Mesendoderm (in vitro differentiated cells): ENCODE data around the gene STX5.

Source experiments
- DNase-seq: peaks from one replicate; pipeline ENCODE4 v3.0.0; 2013
- H2AK5ac ChIP-seq: 2 replicates; pipeline ENCODE4 v1.6.1; 2013; ENCODE audit warnings: low read length, inconsistent platforms
- H2BK120ac ChIP-seq: 2 replicates; pipeline ENCODE4 v1.6.1; 2013; ENCODE audit warnings: low read depth, mild to moderate bottlenecking, low read length, moderate library complexity, mixed read lengths
- H2BK15ac ChIP-seq: replicated peaks from 2 replicates; pipeline ENCODE4 v1.6.1; 2013; ENCODE audit warnings: low read depth, mild to moderate bottlenecking, moderate library complexity
- H2BK5ac ChIP-seq: 2 replicates; pipeline ENCODE4 v1.6.1; 2013; ENCODE audit warnings: low read length, inconsistent platforms
- H3K18ac ChIP-seq: 2 replicates; pipeline ENCODE4 v1.6.1; 2013; ENCODE audit warnings: mild to moderate bottlenecking, low read length, mixed read lengths
- H3K23ac ChIP-seq: one replicate; pipeline ENCODE4 v1.6.1; 2013; ENCODE audit warnings: low read length
- H3K27ac ChIP-seq: 2 replicates; pipeline ENCODE4 v1.5.1; 2013; ENCODE audit warnings: low read depth, mild to moderate bottlenecking, inconsistent platforms, low read length, moderate library complexity
- H3K27me3 ChIP-seq: 2 replicates; pipeline ENCODE4 v1.6.1; 2013; ENCODE audit warnings: low read length, control low read depth, mild to moderate bottlenecking, inconsistent platforms; ENCODE audit not compliant: insufficient read depth, poor library complexity
- H3K36me3 ChIP-seq: 2 replicates; pipeline ENCODE4 v1.6.1; 2013; ENCODE audit warnings: low read length, inconsistent platforms; ENCODE audit not compliant: control insufficient read depth, insufficient read depth
- H3K4ac ChIP-seq: one replicate; pipeline ENCODE4 v1.6.1; 2013; ENCODE audit warnings: low read depth, mild to moderate bottlenecking, low read length, moderate library complexity
- H3K4me1 ChIP-seq: 2 replicates; pipeline ENCODE4 v1.6.1; 2013; ENCODE audit warnings: low read depth, low read length, inconsistent platforms; ENCODE audit not compliant: control insufficient read depth
- H3K4me2 ChIP-seq: 2 replicates; pipeline ENCODE4 v1.6.1; 2013; ENCODE audit warnings: low read length
- H3K4me3 ChIP-seq: 2 replicates; pipeline ENCODE4 v1.5.1; 2013; ENCODE audit warnings: mild to moderate bottlenecking, low read length
- H3K56ac ChIP-seq: one replicate; pipeline ENCODE4 v1.6.1; 2013; ENCODE audit warnings: low read length
- H3K79me1 ChIP-seq: 2 replicates; pipeline ENCODE4 v1.6.1; 2013; ENCODE audit warnings: low read length, inconsistent platforms
- H3K79me2 ChIP-seq: 2 replicates; pipeline ENCODE4 v1.6.1; 2013; ENCODE audit warnings: mild to moderate bottlenecking, low read length; ENCODE audit not compliant: control insufficient read depth, insufficient read depth
- H3K9ac ChIP-seq: 2 replicates; pipeline ENCODE4 v1.6.1; 2013; ENCODE audit warnings: low read length, inconsistent platforms
- H4K5ac ChIP-seq: one replicate; pipeline ENCODE4 v1.6.1; 2013; ENCODE audit warnings: low read length
- H4K8ac ChIP-seq: one replicate; pipeline ENCODE4 v1.6.1; 2013; ENCODE audit warnings: low read depth, mild to moderate bottlenecking, control low read depth, low read length, moderate library complexity
- WGBS: extraction: QIAGEN DNeasy Blood & Tissue Kit; methylation state at CpG from one replicate; pipeline ENCODE4 v1.1.7; 2013; ENCODE audit warnings: low lambda C conversion rate, missing lambda C conversion rate; ENCODE audit not compliant: insufficient coverage; ENCODE audit errors: extremely low coverage; 5-methylcytosine and 5-hydroxymethylcytosine counted together

STX5 gene

DNA sequence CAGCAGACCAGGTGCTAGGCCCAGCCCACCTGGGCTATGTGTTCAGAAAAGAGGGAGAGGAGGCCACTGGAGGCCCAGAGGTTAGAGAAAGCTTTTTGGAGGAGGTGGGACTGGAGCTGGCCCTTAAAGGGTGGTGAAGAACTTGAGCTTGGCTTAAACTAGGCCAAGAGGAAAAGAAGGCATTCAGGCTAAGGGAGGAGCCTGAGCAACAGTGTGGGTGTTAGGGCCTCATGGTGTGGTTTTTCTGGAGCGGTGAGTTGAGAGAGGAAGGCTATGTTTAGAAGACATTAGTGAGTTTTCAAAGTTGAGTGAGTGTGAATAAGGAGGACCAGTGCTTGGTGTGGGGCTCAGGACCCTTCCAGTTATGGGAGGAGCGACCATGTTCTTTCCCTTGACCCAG is 54.5 kb downstream of the STX5 start:
- no peak overlapping the region for H2AK5ac ChIP-seq
- H4K8ac ChIP-seq: no peak overlapping the region
- H3K27ac ChIP-seq: no peak overlapping the region
- H3K4me1 ChIP-seq: no peaks in the 10 kb centered on the region
- no peak overlapping the region for H2BK5ac ChIP-seq
- no peak overlapping the region for H3K4me3 ChIP-seq
- H3K79me2 ChIP-seq: peaks cover 2% of the 10 kb centered on the region
- H3K9ac ChIP-seq: no peak overlapping the region
- H2BK15ac ChIP-seq: no peak overlapping the region
- no peak for DNase-seq
- H3K79me1 ChIP-seq: peaks cover 5% of the 10 kb centered on the region
- H2BK120ac ChIP-seq: no peak overlapping the region
- no peaks in the 10 kb centered on the region for H3K27me3 ChIP-seq
- H3K36me3 ChIP-seq: peaks cover 6% of the 10 kb centered on the region
- H3K4me2 ChIP-seq: no peak overlapping the region
- H3K56ac ChIP-seq: no peak overlapping the region
- no CpG with 5 or more reads among the region's 2 CpGs for WGBS
- H3K18ac ChIP-seq: no peak overlapping the region
- H4K5ac ChIP-seq: no peak overlapping the region
- H3K4ac ChIP-seq: no peak overlapping the region
- no peak overlapping the region for H3K23ac ChIP-seq

DNA sequence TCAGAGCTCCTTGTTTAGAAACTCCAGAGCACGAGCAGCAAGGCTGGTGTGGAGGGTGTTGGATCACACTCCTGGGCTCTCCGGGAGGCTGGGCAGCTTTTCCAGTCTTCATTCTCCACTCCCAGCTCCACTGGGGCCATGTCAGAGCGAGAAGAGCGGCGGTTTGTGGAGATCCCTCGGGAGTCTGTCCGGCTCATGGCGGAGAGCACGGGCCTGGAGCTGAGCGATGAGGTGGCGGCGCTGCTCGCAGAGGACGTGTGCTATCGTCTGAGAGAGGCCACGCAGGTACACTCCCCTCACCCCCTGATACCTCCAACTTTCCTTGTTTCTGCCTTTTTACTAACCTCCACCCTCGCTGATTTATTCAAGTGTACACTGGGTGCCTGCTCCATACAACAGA is 56.2 kb downstream of the STX5 start:
- H3K4me3 ChIP-seq: no peak overlapping the region
- no peak overlapping the region for H3K56ac ChIP-seq
- peaks cover 4% of the 10 kb centered on the region for H3K79me2 ChIP-seq
- no peak overlapping the region for H2BK120ac ChIP-seq
- no peak overlapping the region for H2BK5ac ChIP-seq
- no CpG with 5 or more reads among the region's 17 CpGs for WGBS
- no peak overlapping the region for H3K18ac ChIP-seq
- H3K4ac ChIP-seq: no peak overlapping the region
- no peak overlapping the region for H3K9ac ChIP-seq
- H4K8ac ChIP-seq: no peak overlapping the region
- DNase-seq: no peak
- H3K23ac ChIP-seq: no peak overlapping the region
- peaks cover 4% of the 10 kb centered on the region for H3K36me3 ChIP-seq
- H3K27ac ChIP-seq: no peak overlapping the region
- H4K5ac ChIP-seq: no peak overlapping the region
- H3K4me2 ChIP-seq: no peak overlapping the region
- peaks cover 1% of the 10 kb centered on the region for H3K4me1 ChIP-seq
- no peak overlapping the region for H2AK5ac ChIP-seq
- peaks cover 8% of the 10 kb centered on the region for H3K79me1 ChIP-seq
- no peak overlapping the region for H2BK15ac ChIP-seq
- no peaks in the 10 kb centered on the region for H3K27me3 ChIP-seq

DNA sequence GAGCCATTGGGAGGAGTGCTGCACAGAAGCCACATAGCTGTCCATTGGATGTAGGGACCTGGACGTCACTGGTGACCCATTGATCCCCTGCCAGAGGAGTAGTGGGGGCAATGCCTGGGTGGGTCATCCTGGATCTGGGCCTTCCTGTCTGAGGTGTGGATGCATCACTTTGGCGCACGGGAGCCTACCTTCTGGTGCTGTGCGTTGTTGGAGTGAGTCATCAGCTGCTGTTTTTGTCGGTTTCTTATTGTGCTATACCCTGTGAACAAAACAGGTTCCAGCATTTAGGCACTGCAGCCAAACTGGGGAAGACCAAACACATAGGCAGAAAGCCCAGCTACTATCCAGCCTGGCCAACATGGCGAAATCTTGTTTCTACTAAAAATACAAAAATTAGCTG is 57.4 kb downstream of the STX5 start:
- no peak overlapping the region for H3K4me2 ChIP-seq
- no peak overlapping the region for H3K27ac ChIP-seq
- H2AK5ac ChIP-seq: no peak overlapping the region
- no peak overlapping the region for H3K4ac ChIP-seq
- H2BK5ac ChIP-seq: no peak overlapping the region
- peaks cover 4% of the 10 kb centered on the region for H3K36me3 ChIP-seq
- peaks cover 4% of the 10 kb centered on the region for H3K4me1 ChIP-seq
- H3K23ac ChIP-seq: no peak overlapping the region
- no peak overlapping the region for H4K5ac ChIP-seq
- peaks cover 8% of the 10 kb centered on the region for H3K79me1 ChIP-seq
- H3K56ac ChIP-seq: no peak overlapping the region
- no peak overlapping the region for H2BK120ac ChIP-seq
- no peak overlapping the region for H3K4me3 ChIP-seq
- DNase-seq: no peak
- no peaks in the 10 kb centered on the region for H3K27me3 ChIP-seq
- H3K18ac ChIP-seq: no peak overlapping the region
- no peak overlapping the region for H4K8ac ChIP-seq
- no CpG with 5 or more reads among the region's 6 CpGs for WGBS
- no peak overlapping the region for H2BK15ac ChIP-seq
- no peak overlapping the region for H3K9ac ChIP-seq
- peaks cover 4% of the 10 kb centered on the region for H3K79me2 ChIP-seq

DNA sequence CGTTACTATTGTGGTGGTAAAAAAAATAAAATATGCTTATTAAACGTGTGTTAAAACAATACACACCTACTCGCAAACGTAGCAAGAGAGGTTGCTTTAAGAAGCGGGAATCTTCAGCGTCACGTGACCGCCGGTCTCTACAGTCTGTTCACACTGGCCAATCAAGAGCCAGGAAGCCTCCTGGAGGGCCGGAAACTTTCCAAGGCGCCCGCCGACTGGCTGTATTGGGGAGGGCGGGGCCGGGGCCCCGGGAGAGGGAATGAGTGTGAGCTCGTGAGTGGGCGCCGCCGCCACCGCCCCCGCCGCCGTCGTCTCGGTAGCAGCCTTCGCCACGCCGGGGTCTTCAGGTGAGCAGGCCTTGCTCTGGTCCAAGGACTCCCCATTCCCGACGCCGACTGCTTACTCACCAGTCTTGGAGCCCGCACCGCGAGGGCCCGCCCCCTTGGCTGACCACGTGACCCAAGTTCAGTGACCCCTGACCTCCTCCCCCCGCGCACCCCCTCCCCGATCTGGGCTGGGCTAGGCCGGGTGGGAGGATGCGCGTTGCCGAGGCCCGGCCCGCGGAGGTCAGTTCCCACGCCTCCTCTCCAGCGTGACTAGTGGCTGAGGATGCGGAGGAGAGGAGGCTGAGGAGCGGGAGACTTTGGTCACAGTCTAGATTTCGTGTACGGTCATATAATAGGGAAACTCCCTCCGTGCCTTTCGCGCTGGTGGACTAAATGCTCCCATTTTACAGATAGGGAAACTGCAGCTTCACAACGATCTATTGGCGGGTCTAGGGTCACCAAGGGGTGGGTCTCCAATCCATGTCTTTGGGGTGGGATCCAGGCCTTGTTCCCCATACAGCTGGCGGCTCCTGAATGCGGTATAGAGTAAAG is 60.5 kb downstream of the STX5 start, which contains the start of gene TAF6L:
TAF6L (plus strand) TSS at position 253 of the 878 bp plus-strand sequence. CDS start 4,388 bp downstream, outside the sequence.
- Histone ChIP-seq H3K79me2 (peaks cover 4% of the 10 kb centered on the region), H3K23ac (no peak within 1 kb of the TSS), H3K4me3 (peak within 1 kb of the TSS; percentile 52), H3K4ac (peak within 1 kb of the TSS; percentile 87), H3K4me1 (peaks cover 4% of the 10 kb centered on the region), H3K27ac (peak within 1 kb of the TSS; percentile 97), H3K79me1 (peaks cover 8% of the 10 kb centered on the region), H2BK120ac (no peak within 1 kb of the TSS), H4K8ac (peak within 1 kb of the TSS; percentile 43), H3K4me2 (peak within 1 kb of the TSS; percentile 88), H3K9ac (peak within 1 kb of the TSS; percentile 93), H3K18ac (peak within 1 kb of the TSS; percentile 96), H3K36me3 (peaks cover 4% of the 10 kb centered on the region), H4K5ac (peak within 1 kb of the TSS; percentile 84), H2BK15ac (no peak within 1 kb of the TSS), H3K56ac (peak within 1 kb of the TSS; percentile 98), H3K27me3 (no peaks in the 10 kb centered on the region), H2AK5ac (peak within 1 kb of the TSS; percentile 30), H2BK5ac (peak within 1 kb of the TSS; percentile 85)
- WGBS: no CpG with 5 or more reads among the region's 60 CpGs
- DNase-seq: peak; percentile 99

DNA sequence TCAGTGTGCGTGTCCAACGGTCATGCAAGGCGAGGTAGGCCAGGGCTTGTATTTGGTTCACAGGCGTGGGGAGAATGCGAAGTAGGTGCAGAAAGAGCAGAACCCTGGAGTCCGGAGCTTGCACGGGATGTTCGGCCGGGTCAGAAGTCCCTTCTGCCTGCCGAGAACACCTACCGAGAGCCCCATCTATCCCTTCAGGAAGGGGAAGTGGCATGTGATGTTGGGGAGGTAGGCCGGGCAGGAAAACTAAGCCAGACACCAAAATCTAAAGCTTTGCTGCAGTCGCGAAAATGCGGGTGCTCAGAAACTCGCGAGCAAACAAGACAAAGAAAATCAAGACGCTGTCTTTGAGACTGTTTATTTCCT is 61.1 kb downstream of the STX5 start:
- H3K27me3 ChIP-seq: no peaks in the 10 kb centered on the region
- WGBS: no CpG with 5 or more reads among the region's 18 CpGs
- DNase-seq: no peak

More for the DNA sequence above, 61.1 kb downstream of the STX5 start:
- peaks cover 8% of the 10 kb centered on the region for H3K79me1 ChIP-seq
- H4K5ac ChIP-seq: peak overlapping the region; percentile 77
- H3K56ac ChIP-seq: peak overlapping the region; percentile 96
- peaks cover 5% of the 10 kb centered on the region for H3K36me3 ChIP-seq
- H3K4me2 ChIP-seq: peak overlapping the region; percentile 88
- H3K4me3 ChIP-seq: peak overlapping the region; percentile 39
- no peak overlapping the region for H3K4ac ChIP-seq
- H3K27ac ChIP-seq: peak overlapping the region; percentile 68
- H3K4me1 ChIP-seq: peaks cover 4% of the 10 kb centered on the region
- peak overlapping the region; percentile 90 for H3K9ac ChIP-seq
- H2BK120ac ChIP-seq: no peak overlapping the region
- no peak overlapping the region for H3K23ac ChIP-seq
- peak overlapping the region; percentile 0 for H3K18ac ChIP-seq
- H2BK5ac ChIP-seq: peak overlapping the region; percentile 70
- peak overlapping the region; percentile 30 for H2AK5ac ChIP-seq
- peaks cover 4% of the 10 kb centered on the region for H3K79me2 ChIP-seq
- no peak overlapping the region for H2BK15ac ChIP-seq
- H4K8ac ChIP-seq: peak overlapping the region; percentile 43
